Measurements from ENCODE around the gene TRAP1.

Gene TRAP1

GRCh38 chr16:3608069-3608468 is 109.3 kb downstream of the TRAP1 start:
- Histone ChIP-seq H3K36me3 (ENCODE audit: control insufficient read depth in 1 of 2, insufficient read depth in 2 of 2, low read length in 2 of 2) (peaks cover 0 to 7% of the 10 kb centered on the region in 2 donors), H3K27me3 (ENCODE audit: control insufficient read depth in 1 of 2, insufficient read depth in 2 of 2, low read length in 2 of 2) (no peaks in the 10 kb centered on the region), H3K4me1 (ENCODE audit: control insufficient read depth in 1 of 2, insufficient read depth in 2 of 2, low read length in 2 of 2) (peaks cover 20 to 24% of the 10 kb centered on the region in 2 donors), H3K27ac (ENCODE audit: low read depth, low read length) (no peak overlapping the region), H3K4me3 (ENCODE audit: low read depth in 1 of 2, low read length in 2 of 2) (no peak overlapping the region), H3K9me3 (ENCODE audit: control insufficient read depth in 1 of 2, low read length in 2 of 2) (no peaks in the 10 kb centered on the region), H3K9ac (ENCODE audit: low read depth in 1 of 2, low read length in 2 of 2) (no peak overlapping the region)

All from duodenal mucosa (tissue), 2 donors.